GM10248 (cell line): ENCODE measurements around the gene LAMP2.

ENCODE experiments used
- CTCF ChIA-PET: fragments of 300-600 bp; sonication (Branson Sonifier 250); formaldehyde crosslinking; extraction: SDS; loops from one replicate; lab custom pipeline; 2021; ENCODE audit warnings: antibody characterized with exemption; lab: Yijun Ruan, JAX
- POLR2A ChIA-PET: fragments of 350-650 bp; sonication (Branson Sonifier 250); formaldehyde crosslinking; extraction: SDS; loops from one replicate; lab custom pipeline; 2020; ENCODE audit warnings: antibody characterized with exemption; lab: Yijun Ruan, JAX
- DNase-seq: peaks from one replicate; pipeline ENCODE4 v3.0.0; 2012; ENCODE audit errors: extremely low spot score
- TF ChIP-seq, protein P1 (sequence below): IDR thresholded peaks from 2 replicates; pipeline ENCODE4 v1.5.1; 2012; ENCODE audit warnings: mild to moderate bottlenecking, low read depth; ENCODE audit errors: extremely low read depth, missing control alignments, control extremely low read depth

LAMP2 gene

GRCh38 chrX:120452131-120452530 is 17.0 kb downstream of the LAMP2 start:
- ChIA-PET CTCF (interaction anchor here (1.3 to 3.0 kb wide), 4 partner anchors 10 to 334 kb away, joined by 3 to 8 read pairs (median 5); no protein-coding TSS in a partner anchor), POLR2A (interaction anchor here (0.5 kb wide), 1 partner anchor 13 kb away, joined by 4 read pairs; no protein-coding TSS in a partner anchor)
- TF ChIP-seq, protein P1, sequence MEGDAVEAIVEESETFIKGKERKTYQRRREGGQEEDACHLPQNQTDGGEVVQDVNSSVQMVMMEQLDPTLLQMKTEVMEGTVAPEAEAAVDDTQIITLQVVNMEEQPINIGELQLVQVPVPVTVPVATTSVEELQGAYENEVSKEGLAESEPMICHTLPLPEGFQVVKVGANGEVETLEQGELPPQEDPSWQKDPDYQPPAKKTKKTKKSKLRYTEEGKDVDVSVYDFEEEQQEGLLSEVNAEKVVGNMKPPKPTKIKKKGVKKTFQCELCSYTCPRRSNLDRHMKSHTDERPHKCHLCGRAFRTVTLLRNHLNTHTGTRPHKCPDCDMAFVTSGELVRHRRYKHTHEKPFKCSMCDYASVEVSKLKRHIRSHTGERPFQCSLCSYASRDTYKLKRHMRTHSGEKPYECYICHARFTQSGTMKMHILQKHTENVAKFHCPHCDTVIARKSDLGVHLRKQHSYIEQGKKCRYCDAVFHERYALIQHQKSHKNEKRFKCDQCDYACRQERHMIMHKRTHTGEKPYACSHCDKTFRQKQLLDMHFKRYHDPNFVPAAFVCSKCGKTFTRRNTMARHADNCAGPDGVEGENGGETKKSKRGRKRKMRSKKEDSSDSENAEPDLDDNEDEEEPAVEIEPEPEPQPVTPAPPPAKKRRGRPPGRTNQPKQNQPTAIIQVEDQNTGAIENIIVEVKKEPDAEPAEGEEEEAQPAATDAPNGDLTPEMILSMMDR = no peak
- peak; percentile 15 for DNase-seq

GRCh38 chrX:120450163-120450562 is 18.9 kb downstream of the LAMP2 start:
- TF ChIP-seq, protein P1 = peak; percentile 14
- ChIA-PET CTCF (interaction anchor here (0.6 to 3.0 kb wide), 6 partner anchors 9 to 141 kb away, joined by 3 to 8 read pairs (median 4); no protein-coding TSS in a partner anchor), POLR2A (no interaction called here)
- peak; percentile 13 for DNase-seq

DNA sequence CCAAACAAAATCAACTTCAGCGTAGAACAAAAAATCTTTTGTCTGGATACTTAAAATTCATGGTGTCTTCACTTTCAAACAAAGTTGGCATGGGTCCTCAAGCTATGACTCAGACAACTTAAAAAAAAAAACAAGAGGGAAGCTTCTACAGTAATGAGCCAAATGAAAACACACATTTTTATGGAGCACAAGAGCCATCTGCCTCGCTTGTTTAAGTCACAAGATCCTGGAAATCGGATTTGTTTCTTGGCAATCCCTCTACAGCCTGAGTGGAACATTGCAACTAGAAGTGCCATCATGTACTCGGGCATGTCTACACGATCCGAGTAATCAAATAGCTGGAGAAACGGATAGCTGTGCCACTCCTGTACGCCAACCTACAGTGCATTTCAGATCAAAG is 22.6 kb downstream of the LAMP2 start:
- ChIA-PET CTCF (interaction anchor here (1.5 to 2.8 kb wide), 3 partner anchors 11 to 40 kb away, joined by 3 to 6 read pairs (median 5); no protein-coding TSS in a partner anchor), POLR2A (no interaction called here)
- TF ChIP-seq, protein P1 = no peak
- DNase-seq = no peak

- CTCF ChIA-PET = no interaction called here
- POLR2A ChIA-PET = no interaction called here
- TF ChIP-seq, protein P1 = no peak
- no peak for DNase-seq
These were observed 29.2 kb downstream of the LAMP2 start for GRCh38 chrX:120439921-120440320.

DNA sequence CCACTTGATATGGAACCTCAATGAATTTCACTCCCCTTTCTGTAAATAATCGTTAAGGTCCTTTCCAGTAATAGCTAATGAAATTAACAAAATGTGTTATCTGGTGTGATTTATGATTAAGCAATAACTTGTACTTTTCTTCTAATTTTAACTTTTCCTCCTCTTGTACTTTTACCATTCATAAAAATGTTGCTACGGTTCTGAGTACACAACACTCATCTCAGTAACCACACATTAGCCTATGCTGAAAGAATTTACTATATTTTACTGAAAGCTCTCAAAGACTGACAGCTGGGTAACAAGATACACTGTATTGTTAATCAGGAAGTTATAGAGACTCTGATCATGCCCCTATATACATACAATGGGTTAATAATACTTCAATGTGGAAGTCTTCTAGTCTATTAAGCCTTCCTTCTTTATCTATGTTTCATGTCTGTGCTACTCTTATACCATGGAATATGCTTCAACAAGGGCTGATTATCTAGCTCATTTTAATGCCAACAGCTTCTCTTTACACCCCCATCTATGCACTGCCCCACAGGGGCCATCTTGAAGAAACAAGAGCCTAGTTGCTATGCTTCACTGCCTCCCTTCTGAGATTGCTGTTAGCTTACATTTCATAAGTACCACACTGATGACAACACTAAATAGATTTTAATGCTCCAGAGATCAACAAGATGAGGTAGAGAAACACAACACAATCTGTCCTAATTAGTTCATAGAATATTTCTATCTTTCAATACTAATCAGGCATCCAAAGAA is 39.1 kb downstream of the LAMP2 start:
- POLR2A ChIA-PET = no interaction called here
- no peak for DNase-seq
- CTCF ChIA-PET = no interaction called here
- TF ChIP-seq, protein P1 = no peak

GRCh38 chrX:120428309-120428708 is 40.8 kb downstream of the LAMP2 start:
- ChIA-PET POLR2A (no interaction called here), CTCF (no interaction called here)
- DNase-seq = no peak
- TF ChIP-seq, protein P1 = no peak
